Stimulated activated CD4-positive, alpha-beta T cell treated with anti-CD3 and anti-CD28 coated beads, TNF-alpha, amount 100 ng/mL, for 1 hour (primary cell): ENCODE results near the gene PCGF3.
"Not testable (repeated sequence)": the region's sequence is repeated elsewhere in the genome, so short reads cannot be mapped to it uniquely, and the experiment has no call there.

Experiments
- DNase-seq, 3 donors: peaks; one replicate each; pipeline ENCODE4 v3.0.0-alpha.2; 2020; ENCODE audit warnings: low read depth in 3 of 3, low spot score in 1 of 3

Gene PCGF3

DNA sequence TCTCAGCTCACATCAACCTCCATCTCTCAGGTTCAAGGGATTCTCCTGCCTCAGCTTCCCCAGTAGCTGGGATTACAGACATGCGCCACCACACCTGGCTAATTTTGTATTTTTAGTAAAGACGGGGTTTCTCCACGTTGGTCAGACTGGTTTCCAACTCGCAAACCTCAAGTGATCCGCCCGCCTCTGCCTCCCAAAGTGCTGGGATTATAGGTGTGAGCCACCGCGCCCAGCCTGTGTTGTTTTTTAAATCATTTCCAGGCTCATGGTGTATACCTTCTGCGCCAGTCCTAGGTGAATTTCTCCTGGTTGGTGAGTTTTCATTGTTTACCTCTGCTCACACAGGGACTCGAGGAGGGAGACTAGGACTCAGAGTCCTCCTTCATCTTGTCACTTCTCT lies 74.6 kb downstream of the PCGF3 start:
- not testable (repeated sequence) for DNase-seq

DNA sequence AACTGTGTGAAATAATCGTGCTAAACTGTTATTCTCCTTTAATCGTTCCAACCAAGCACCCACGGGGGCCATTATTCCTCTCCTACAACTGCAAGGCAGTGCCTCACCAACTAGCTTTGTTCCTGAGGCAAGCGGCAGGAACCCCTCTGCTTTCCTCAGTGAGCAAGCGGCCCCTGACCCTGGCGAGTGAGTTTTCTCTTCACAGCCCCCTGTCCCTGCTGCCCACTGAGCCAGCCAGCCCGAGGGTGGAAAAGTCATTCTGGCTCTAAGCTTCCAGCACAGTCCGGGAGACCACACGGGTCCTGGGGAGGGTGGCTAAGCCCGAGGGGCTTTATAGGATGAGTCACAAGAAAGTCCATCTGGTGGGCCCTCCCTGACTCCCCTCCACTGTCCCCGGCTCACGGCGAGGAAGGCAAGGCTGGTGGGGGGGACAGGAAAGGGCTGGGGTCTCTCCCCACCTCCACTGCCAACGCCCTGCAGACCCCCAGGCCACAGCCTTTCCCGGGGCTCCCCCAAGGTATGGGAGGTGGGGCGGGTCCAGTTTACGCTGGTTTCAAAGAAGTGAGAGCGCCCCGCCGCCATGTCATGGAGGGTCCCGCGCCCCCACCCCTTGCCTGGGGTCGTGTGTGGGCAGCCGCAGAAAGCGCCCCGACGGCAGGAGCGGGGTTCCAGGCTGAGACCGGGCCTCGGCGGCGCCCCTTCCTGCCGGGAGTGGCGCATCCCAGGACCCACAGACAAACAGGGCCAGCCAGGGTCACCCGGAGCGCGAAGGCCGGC lies 75.3 kb downstream of the PCGF3 start:
- DNase-seq = no peak

DNA sequence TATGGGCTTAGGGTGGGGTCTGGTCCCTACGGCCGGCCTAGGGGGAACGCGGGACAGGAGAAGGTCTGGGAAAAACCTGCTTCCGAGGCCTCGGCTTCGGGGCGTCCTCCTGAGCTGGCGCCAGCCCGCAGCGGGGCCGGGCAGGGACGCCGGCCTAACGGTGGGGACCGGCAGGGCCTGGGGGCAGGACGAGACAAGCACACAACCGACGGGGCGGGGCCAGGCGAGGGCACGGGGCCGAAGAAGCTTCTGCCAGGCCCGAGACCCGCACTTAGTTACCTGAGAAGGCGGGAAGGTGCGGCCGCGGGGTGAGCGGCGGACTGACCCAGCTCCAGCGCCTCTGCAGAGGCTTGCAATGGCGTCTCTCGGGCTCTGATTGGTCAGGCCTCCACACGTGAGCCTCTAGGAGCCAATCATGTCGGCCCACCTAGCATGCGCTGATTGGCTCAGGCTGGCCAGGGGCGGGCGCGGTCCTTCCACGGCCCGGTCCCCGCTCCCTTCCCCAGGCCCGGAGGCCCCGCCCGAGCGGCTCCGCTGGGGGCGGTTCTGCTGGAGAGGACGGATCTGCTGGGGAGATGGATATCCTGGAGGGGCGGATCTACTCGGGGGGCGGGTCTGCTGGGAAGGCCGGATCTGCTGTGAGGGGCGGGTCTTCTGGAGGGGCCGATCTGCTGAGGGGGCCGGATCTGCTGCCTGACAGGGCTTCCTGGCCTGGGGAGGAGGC lies 76.0 kb downstream of the PCGF3 start:
- peak; percentile 95 to 98 (median 97) for DNase-seq

GRCh38 chr4:784401-785331 lies 79.0 kb downstream of the PCGF3 start:
- DNase-seq = no peak

- DNase-seq = no peak
These were observed 79.9 kb downstream of the PCGF3 start for GRCh38 chr4:785332-786073.

- DNase-seq = no peak
These were observed 80.6 kb downstream of the PCGF3 start for GRCh38 chr4:786074-786741.

- no peak for DNase-seq
These were observed 81.2 kb downstream of the PCGF3 start for GRCh38 chr4:786861-787300.

GRCh38 chr4:787561-787981 lies 81.9 kb downstream of the PCGF3 start:
- no peak for DNase-seq

GRCh38 chr4:788006-788635 lies 82.5 kb downstream of the PCGF3 start:
- DNase-seq = no peak

GRCh38 chr4:788636-789297 lies 83.1 kb downstream of the PCGF3 start:
- DNase-seq = no peak

GRCh38 chr4:789571-790465 lies 84.2 kb downstream of the PCGF3 start:
- no peak for DNase-seq

- DNase-seq = no peak
These were observed 84.8 kb downstream of the PCGF3 start for GRCh38 chr4:790466-790820.

DNA sequence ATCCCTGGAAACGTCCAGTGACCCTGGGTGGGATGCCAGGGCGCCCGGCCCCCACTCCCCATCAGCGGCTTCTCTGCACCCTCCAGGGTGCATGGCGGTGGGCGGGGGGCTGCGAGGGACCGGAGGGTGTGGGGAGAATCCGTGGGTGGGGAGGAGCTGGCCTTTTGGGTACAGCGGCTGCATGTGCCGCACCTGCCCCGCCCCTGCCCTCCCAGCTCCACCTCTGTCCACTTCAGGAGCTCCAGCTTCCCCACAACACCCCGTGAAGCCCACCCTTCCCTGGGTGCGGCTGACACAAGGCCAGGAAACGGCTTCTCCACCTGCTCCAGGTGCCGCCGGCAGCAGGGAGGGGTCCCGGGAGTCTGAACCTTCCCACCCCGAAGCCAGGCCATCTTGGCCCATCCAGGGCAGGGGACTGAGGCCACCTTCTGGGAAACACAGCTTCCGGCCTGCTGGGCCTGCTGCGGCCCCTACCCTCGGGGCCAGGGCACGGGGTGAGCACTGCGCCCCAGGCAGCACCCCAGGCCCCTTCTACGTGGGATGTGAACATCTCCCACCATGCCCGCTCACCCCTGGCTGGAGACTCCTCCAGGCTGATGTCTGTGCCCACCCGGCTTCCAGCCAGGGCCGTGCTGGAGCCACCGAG lies 85.7 kb downstream of the PCGF3 start:
- no peak for DNase-seq

GRCh38 chr4:791898-792625 lies 86.4 kb downstream of the PCGF3 start:
- DNase-seq = peak in 1 of 3 donors; percentile 34

- no peak for DNase-seq
These were observed 87.0 kb downstream of the PCGF3 start for GRCh38 chr4:792626-793092.

GRCh38 chr4:793093-793861 lies 87.6 kb downstream of the PCGF3 start:
- DNase-seq = no peak
